Astrocyte of the spinal cord (primary cell): ENCODE data around the gene KLHL29.

Experiments
- DNase-seq: peaks from one replicate; pipeline ENCODE4 v3.0.0; 2011; ENCODE audit warnings: low read depth, low spot score
- H3K4me3 ChIP-seq: 2 replicates; pipeline ENCODE4 v1.5.1; 2011; ENCODE audit warnings: low read depth, mild to moderate bottlenecking, low read length, moderate library complexity
- in situ Hi-C: cut with HindIII; loops from 2 replicates; pipeline ENCODE4 v1.10.0; 2017; ENCODE audit warnings: low sequenced_read_pairs
- TF ChIP-seq, protein P1 (sequence below): IDR thresholded peaks from 2 replicates; pipeline ENCODE4 v1.5.1; 2012; ENCODE audit warnings: low read depth, mild to moderate bottlenecking, low read length, inconsistent platforms

Gene KLHL29

GRCh38 chr2:23684395-23685176 lies 299.6 kb downstream of the KLHL29 start:
- H3K4me3 ChIP-seq = no peak overlapping the region
- no peak for DNase-seq
- in situ Hi-C loops = no loop called here
- TF ChIP-seq, protein P1, sequence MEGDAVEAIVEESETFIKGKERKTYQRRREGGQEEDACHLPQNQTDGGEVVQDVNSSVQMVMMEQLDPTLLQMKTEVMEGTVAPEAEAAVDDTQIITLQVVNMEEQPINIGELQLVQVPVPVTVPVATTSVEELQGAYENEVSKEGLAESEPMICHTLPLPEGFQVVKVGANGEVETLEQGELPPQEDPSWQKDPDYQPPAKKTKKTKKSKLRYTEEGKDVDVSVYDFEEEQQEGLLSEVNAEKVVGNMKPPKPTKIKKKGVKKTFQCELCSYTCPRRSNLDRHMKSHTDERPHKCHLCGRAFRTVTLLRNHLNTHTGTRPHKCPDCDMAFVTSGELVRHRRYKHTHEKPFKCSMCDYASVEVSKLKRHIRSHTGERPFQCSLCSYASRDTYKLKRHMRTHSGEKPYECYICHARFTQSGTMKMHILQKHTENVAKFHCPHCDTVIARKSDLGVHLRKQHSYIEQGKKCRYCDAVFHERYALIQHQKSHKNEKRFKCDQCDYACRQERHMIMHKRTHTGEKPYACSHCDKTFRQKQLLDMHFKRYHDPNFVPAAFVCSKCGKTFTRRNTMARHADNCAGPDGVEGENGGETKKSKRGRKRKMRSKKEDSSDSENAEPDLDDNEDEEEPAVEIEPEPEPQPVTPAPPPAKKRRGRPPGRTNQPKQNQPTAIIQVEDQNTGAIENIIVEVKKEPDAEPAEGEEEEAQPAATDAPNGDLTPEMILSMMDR = no peak

DNA sequence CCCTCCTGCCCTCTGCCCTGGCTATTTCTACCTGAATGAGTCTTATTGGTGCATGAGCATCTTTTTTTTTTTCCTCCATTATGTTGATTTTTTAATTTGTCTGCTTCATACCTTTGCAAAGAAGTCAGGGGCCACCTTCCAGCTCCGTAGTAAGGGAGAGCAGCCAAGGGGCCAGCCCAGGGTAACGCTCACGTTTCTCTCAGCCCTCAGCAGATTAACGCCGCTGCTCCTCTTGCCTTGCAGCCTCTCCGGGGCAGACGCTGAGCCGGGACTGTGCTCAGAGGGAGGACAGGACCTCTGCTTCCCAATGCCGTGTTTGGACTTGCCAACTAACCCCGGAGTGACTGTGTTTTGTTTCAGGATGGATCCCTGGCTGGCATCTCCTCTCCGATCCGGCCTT lies 300.2 kb downstream of the KLHL29 start:
- TF ChIP-seq, protein P1 = no peak
- no peak for DNase-seq
- in situ Hi-C loops = no loop called here
- H3K4me3 ChIP-seq = no peak overlapping the region

DNA sequence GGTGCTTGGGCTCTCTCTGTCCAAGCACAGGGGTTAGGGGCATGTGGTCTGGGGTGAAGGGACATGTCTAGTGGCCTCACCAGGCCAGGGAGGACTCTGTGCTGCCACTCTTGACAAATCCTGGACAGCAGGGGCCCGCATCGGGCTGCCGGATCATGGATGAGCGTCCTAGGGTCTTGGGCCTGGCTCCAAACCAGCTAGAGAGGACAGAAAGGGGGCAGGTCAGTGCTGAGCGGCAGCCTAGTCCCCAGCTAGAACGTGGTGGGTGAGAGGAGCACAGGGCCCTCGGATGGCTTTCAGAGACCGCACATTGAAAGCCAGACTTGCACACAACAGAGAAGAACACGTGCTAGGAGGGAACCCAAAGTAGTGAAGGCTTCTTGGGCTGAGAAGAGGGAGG lies 300.7 kb downstream of the KLHL29 start:
- no peak for DNase-seq
- in situ Hi-C loops = no loop called here
- H3K4me3 ChIP-seq = no peak overlapping the region
- TF ChIP-seq, protein P1 = no peak

GRCh38 chr2:23686405-23687029 lies 301.5 kb downstream of the KLHL29 start:
- no peak overlapping the region for H3K4me3 ChIP-seq
- TF ChIP-seq, protein P1 = no peak
- DNase-seq = no peak
- in situ Hi-C loops = no loop called here

GRCh38 chr2:23687214-23687613 lies 302.2 kb downstream of the KLHL29 start:
- DNase-seq = no peak
- TF ChIP-seq, protein P1 = no peak
- H3K4me3 ChIP-seq = no peak overlapping the region
- in situ Hi-C loops = no loop called here

DNA sequence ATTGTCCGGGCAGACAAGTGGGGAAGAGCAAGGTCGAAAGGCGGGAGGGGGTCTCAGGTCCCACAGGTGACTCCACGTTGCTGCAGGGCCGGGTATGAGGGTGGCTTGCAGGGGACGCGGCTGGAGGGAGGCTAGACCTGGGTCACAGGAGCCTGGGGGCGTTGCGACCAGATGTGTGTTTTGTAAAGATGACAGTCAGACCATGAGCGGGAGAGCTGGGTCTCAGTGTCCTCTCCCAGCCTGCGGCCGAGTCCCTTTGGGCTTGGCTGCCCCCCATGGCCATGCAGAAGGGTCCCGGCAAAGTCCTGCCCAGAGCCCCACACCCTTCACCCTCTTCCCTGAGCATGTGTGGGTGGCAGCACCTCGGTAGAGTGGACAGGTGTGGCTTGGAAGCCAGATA lies 302.7 kb downstream of the KLHL29 start:
- in situ Hi-C loops = no loop called here

More for the DNA sequence above, 302.7 kb downstream of the KLHL29 start:
- DNase-seq = no peak
- TF ChIP-seq, protein P1 = no peak
- H3K4me3 ChIP-seq = no peak overlapping the region
